Measurements from ENCODE around the gene PDE3A.
"Not testable (repeated sequence)": the region's sequence is repeated elsewhere in the genome, so short reads cannot be mapped to it uniquely, and the experiment has no call there.

The PDE3A gene

GRCh38 chr12:20547816-20548575 lies 179.7 kb downstream of the PDE3A start:
- no peak for TF ChIP-seq CTCF (conservative IDR thresholded peaks at IDR 0.05; ENCODE audit: low read depth, low read length)
- no peak overlapping the region for H3K4me3 ChIP-seq (ENCODE audit: low read depth, low read length)
- DNase-seq (ENCODE audit: low read depth), result peak; percentile 74

- H3K4me3 ChIP-seq (ENCODE audit: low read depth, low read length), result no peak overlapping the region
- no peak for DNase-seq (ENCODE audit: low read depth)
- no peak for TF ChIP-seq CTCF (conservative IDR thresholded peaks at IDR 0.05; ENCODE audit: low read depth, low read length)
Observed at GRCh38 chr12:20548611-20549010, 180.3 kb downstream of the PDE3A start.

GRCh38 chr12:20549108-20549719 lies 180.9 kb downstream of the PDE3A start:
- peak; percentile 94 for TF ChIP-seq CTCF (conservative IDR thresholded peaks at IDR 0.05; ENCODE audit: low read depth, low read length)
- DNase-seq (ENCODE audit: low read depth), result peak; percentile 88
- H3K4me3 ChIP-seq (ENCODE audit: low read depth, low read length), result no peak overlapping the region

GRCh38 chr12:20551742-20552442 lies 183.6 kb downstream of the PDE3A start:
- not testable (repeated sequence) for H3K4me3 ChIP-seq (ENCODE audit: low read depth, low read length); DNase-seq (ENCODE audit: low read depth)

- H3K4me3 ChIP-seq (ENCODE audit: low read depth, low read length); DNase-seq (ENCODE audit: low read depth): not testable (repeated sequence)
Observed at GRCh38 chr12:20552586-20552985, 184.2 kb downstream of the PDE3A start.

GRCh38 chr12:20555015-20555414 lies 186.7 kb downstream of the PDE3A start:
- no peak for TF ChIP-seq CTCF (conservative IDR thresholded peaks at IDR 0.05; ENCODE audit: low read depth, low read length)
- no peak for DNase-seq (ENCODE audit: low read depth)
- H3K4me3 ChIP-seq (ENCODE audit: low read depth, low read length), result no peak overlapping the region

- no peak for TF ChIP-seq CTCF (conservative IDR thresholded peaks at IDR 0.05; ENCODE audit: low read depth, low read length)
- H3K4me3 ChIP-seq (ENCODE audit: low read depth, low read length), result no peak overlapping the region
- DNase-seq (ENCODE audit: low read depth), result no peak
Observed at GRCh38 chr12:20555771-20556170, 187.4 kb downstream of the PDE3A start.

GRCh38 chr12:20557096-20557495 lies 188.8 kb downstream of the PDE3A start:
- DNase-seq (ENCODE audit: low read depth), result no peak
- TF ChIP-seq CTCF (conservative IDR thresholded peaks at IDR 0.05; ENCODE audit: low read depth, low read length), result no peak
- no peak overlapping the region for H3K4me3 ChIP-seq (ENCODE audit: low read depth, low read length)
